Muscle layer of duodenum (tissue), 2 donors: ENCODE results near the gene GLRX3.
"Not testable (repeated sequence)": the region's sequence is repeated elsewhere in the genome, so short reads cannot be mapped to it uniquely, and the experiment has no call there.

ENCODE experiments used
- H3K27ac ChIP-seq: one replicate; pipeline ENCODE4 v1.7.0; 2013; ENCODE audit warnings: mild to moderate bottlenecking, low read length
- H3K27me3 ChIP-seq: one replicate; pipeline ENCODE4 v1.7.0; 2013; ENCODE audit warnings: low read depth, mild to moderate bottlenecking, control low read depth, low read length
- H3K36me3 ChIP-seq, 2 donors: one replicate each; pipeline ENCODE4 v1.7.0; 2013; ENCODE audit warnings: low read length in 2 of 2, control low read depth in 1 of 2, mild to moderate bottlenecking in 1 of 2; ENCODE audit not compliant: insufficient read depth in 2 of 2, control insufficient read depth in 1 of 2
- H3K4me1 ChIP-seq, 2 donors: one replicate each; pipeline ENCODE4 v1.7.0; 2013; ENCODE audit warnings: low read length in 2 of 2, mild to moderate bottlenecking in 2 of 2, control low read depth in 1 of 2, moderate library complexity in 1 of 2; ENCODE audit not compliant: insufficient read depth in 2 of 2, control insufficient read depth in 1 of 2
- H3K4me3 ChIP-seq, 2 donors: one replicate each; pipeline ENCODE4 v1.7.0; 2013; ENCODE audit warnings: low read length in 2 of 2, low read depth in 1 of 2, mild to moderate bottlenecking in 1 of 2
- H3K9me3 ChIP-seq, 2 donors: one replicate each; pipeline ENCODE4 v1.7.0; 2013; ENCODE audit warnings: low read length in 2 of 2, control low read depth in 1 of 2, mild to moderate bottlenecking in 1 of 2; ENCODE audit not compliant: control insufficient read depth in 1 of 2
- donor health status: healthy.

Gene GLRX3

DNA sequence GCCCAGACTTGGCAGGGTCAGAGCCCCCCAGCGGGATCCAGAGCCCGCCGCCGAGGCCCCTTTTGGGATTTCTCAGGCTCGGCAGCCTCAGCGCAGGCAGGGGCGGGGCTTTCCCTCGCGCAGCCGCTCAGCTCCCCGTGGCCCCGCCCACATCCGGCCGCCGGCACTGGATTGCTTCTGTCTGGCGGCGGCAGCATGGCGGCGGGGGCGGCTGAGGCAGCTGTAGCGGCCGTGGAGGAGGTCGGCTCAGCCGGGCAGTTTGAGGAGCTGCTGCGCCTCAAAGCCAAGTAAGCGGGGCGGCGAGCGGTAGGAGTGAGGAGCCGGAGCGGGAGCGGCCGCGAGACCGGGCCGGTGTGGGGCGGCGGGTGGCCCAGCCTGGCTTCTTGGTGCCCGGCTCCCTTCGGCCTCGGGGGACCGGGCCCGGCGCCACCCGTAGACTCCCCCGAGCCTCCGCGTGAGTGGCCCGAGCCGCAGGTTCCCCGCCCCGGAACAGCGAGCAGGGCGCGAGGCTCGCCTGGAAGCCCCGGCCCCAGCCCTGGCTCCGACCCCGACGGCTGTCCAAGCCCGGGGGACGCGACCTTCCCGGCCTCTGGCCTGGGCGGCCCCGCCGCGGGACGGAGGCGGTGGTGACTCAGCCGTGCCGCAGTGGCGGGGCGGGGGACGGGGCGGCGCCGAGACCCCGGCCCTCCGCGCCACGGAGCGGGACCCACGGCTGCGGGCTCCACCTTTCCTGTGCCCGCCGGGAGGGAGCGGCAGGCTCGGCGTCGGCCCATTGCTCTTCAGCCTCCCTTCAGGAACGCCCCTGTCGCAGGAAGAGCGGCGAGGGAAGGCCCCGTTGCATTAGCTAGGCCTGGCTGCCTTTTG is at the start of gene GLRX3:
Gene GLRX3 (plus strand): TSS at position 166 of the 864 bp plus-strand sequence. CDS start 30 bp downstream, at position 196.
- peaks cover 7 to 42% of the 10 kb centered on the region in 2 donors for H3K4me1 ChIP-seq
- H3K27ac ChIP-seq: peak within 1 kb of the TSS; percentile 45
- H3K27me3 ChIP-seq: no peaks in the 10 kb centered on the region
- peaks cover 0 to 9% of the 10 kb centered on the region in 2 donors for H3K36me3 ChIP-seq
- H3K9me3 ChIP-seq: no peaks in the 10 kb centered on the region
- peak within 1 kb of the TSS; percentile 81 to 94 for H3K4me3 ChIP-seq

GRCh38 chr10:130090565-130090964 is 45.6 kb upstream of the GLRX3 start:
- H3K9me3 ChIP-seq, H3K36me3 ChIP-seq, H3K27ac ChIP-seq, H3K4me1 ChIP-seq, H3K4me3 ChIP-seq, H3K27me3 ChIP-seq: not testable (repeated sequence)

DNA sequence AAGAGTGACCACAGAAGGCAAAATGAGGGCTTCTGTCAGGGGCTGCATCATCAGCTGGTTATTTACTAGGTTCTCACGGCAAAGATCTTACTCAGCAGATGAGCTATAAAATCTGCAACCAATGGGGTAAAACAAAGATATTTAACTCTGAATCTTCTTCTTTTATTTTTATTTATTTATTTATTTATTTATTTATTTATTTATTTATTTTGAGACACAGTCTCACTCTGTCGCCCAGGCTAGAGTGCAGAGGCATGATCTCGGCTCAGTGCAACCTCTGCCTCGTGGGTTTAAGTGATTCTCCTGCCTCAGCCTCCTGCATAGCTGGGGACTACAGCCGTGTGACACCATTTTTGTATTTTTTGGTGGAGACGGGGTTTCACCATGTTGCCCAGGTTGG is 36.8 kb upstream of the GLRX3 start:
- Histone ChIP-seq H3K9me3 (no peaks in the 10 kb centered on the region), H3K4me3 (no peak overlapping the region), H3K4me1 (no peaks in the 10 kb centered on the region), H3K27me3 (no peaks in the 10 kb centered on the region), H3K36me3 (no peaks in the 10 kb centered on the region), H3K27ac (no peak overlapping the region)

DNA sequence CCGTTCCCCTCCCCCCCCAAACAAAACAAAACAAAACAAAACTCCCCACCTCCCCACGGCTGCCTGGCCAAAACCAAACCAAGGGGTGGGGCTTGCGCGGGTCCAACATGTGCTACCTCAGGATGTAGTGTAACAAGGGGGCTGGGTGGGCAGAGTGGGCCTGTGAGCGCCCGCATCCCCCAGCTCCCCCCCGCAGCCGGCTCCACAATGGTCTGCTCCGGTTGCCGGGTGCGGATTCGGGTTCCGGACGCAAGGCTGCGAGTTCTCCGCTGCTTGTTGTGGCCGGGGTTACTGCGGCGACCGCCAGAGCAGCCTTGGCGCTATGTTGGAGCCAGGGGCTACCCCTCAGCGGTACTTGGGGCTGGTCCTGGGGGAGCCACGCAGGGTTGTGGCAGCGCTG is 30.5 kb upstream of the GLRX3 start:
- Histone ChIP-seq H3K27me3 (no peaks in the 10 kb centered on the region), H3K27ac (no peak overlapping the region), H3K4me3 (no peak overlapping the region), H3K36me3 (peaks cover 0 to 10% of the 10 kb centered on the region in 2 donors), H3K4me1 (peaks cover 6 to 15% of the 10 kb centered on the region in 2 donors), H3K9me3 (no peaks in the 10 kb centered on the region)

GRCh38 chr10:130108146-130108545 is 28.0 kb upstream of the GLRX3 start:
- H3K36me3 ChIP-seq, H3K27me3 ChIP-seq, H3K27ac ChIP-seq, H3K4me3 ChIP-seq, H3K9me3 ChIP-seq: not testable (repeated sequence)
- peaks cover 6 to 22% of the 10 kb centered on the region in 2 donors for H3K4me1 ChIP-seq

- peak overlapping the region; percentile 92 to 94 for H3K4me3 ChIP-seq
- H3K27ac ChIP-seq: no peak overlapping the region
Observed at GRCh38 chr10:130108934-130109604, 27.1 kb upstream of the GLRX3 start.

DNA sequence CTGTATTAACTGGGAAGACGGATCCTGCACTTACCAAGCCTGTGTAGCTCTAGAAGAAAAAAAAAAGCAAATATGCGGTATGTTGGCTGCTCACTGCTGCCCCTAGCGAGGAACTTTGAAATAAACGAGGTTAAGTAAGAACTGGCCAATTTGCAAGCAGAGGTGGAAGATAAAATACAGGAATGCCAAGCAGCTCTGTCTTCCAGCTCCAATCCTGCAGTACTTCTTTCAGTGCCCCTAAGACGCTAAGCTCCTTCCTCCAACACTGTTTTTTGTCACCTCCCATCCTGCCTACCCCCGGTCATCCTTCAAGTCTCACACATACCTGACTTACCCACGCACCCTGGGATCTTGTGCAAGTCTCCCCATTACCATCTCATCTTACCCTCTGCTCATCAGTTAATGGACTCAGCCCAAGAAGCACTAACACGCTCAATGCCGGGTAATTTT is 26.4 kb upstream of the GLRX3 start:
- H3K27ac ChIP-seq: peak overlapping the region; percentile 95
- H3K4me1 ChIP-seq: peaks cover 6 to 22% of the 10 kb centered on the region in 2 donors
- H3K36me3 ChIP-seq: peaks cover 0 to 10% of the 10 kb centered on the region in 2 donors
- H3K4me3 ChIP-seq: peak overlapping the region; percentile 92 to 94
- no peaks in the 10 kb centered on the region for H3K27me3 ChIP-seq
- no peaks in the 10 kb centered on the region for H3K9me3 ChIP-seq

More at GRCh38 chr10:130108934-130109604, 27.1 kb upstream of the GLRX3 start:
- H3K36me3 ChIP-seq: peaks cover 0 to 10% of the 10 kb centered on the region in 2 donors
- peaks cover 6 to 22% of the 10 kb centered on the region in 2 donors for H3K4me1 ChIP-seq
- H3K9me3 ChIP-seq: no peaks in the 10 kb centered on the region
- no peaks in the 10 kb centered on the region for H3K27me3 ChIP-seq

DNA sequence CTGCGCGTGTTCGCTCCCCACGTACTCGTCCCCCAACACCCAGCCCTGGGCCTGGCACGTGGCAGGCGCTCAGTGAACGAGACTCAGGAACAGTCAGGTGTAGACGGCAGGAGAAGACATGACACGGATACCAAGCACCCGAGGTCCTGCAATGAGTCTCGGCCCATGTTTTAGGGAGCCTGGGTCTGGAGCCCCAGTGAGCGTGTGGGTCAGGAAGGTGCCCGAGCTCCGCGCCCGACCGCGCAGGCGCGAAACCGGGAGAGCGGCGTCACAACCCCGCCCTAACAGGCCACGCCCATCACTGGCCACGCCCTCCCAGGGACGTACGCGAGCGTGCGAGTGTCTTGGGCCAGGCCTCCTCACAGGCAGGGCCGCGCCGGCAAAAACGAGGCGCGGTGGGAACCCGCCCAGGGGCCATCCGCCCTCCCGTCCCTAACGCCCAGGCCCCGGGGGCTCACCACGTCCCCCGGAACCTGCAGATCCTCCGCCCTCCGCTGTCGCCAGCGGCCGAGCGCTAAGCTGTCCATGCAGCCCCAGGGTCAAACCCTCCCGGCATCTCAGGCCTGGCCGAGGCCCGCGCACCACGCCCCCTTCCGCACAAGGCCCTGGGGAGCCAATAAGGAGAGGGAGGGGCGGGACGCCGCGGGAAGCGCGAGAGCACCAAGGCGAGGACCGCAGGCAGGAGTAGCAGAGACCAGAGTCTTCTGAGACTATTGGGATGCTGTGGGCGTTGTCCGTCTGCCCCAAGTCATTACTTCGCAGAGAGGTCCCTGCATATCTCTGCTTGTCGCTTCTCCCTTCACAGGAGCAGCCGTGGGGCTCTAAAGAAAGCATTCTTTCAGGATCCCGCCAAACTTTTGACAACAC is 25.7 kb upstream of the GLRX3 start, which contains the start of gene C10orf143:
Gene C10orf143 (minus strand): TSS at position 585 of the 867 bp plus-strand sequence. CDS start 58 bp downstream, at position 527.
- Histone ChIP-seq H3K4me1 (peaks cover 6 to 22% of the 10 kb centered on the region in 2 donors), H3K9me3 (no peaks in the 10 kb centered on the region), H3K4me3 (peak within 1 kb of the TSS; percentile 92 to 94), H3K27ac (peak within 1 kb of the TSS; percentile 95), H3K36me3 (peaks cover 0 to 10% of the 10 kb centered on the region in 2 donors), H3K27me3 (no peaks in the 10 kb centered on the region)

DNA sequence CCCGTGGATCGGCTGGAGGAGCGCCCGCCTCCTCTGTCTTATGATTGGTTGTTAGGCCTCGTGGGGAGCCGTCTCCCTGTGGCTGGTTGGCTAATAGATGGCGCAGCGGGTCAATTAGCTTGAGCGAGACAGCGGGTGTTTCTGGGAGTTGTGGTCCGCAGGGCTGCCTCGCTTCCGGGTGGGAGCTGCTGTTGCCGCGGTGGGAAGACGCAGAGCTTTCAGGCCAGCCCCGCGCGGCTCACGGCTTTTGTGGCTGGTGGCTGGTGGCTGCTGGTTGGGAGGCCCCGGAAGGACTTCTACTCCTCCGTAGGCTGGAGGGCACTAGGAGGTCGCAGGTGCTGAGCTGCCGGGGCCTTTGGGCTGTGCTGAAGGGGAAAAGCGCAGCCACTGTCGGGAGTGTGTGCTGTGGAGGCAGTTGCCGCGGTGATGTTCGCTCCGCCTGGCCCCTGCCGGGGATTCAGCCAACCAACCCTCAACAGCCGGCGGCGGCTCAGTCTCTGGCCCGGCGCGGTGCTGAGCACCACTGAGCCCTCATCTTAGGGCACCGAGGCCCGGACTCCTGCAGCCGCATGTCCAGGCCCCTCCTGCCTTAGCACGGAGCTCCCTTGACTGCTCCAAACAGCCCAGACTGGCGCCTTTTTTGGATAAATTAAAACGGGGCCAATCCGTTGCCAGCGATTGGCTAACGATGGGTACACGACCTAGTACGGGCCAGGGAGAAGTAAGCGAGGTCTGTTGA is 24.9 kb upstream of the GLRX3 start:
- Histone ChIP-seq H3K9me3 (no peaks in the 10 kb centered on the region), H3K27ac (peak overlapping the region; percentile 95), H3K4me3 (peak overlapping the region; percentile 92 to 94), H3K4me1 (peaks cover 6 to 22% of the 10 kb centered on the region in 2 donors), H3K27me3 (no peaks in the 10 kb centered on the region), H3K36me3 (peaks cover 0 to 7% of the 10 kb centered on the region in 2 donors)

GRCh38 chr10:130111852-130112180 is 24.4 kb upstream of the GLRX3 start:
- H3K9me3 ChIP-seq: no peaks in the 10 kb centered on the region
- H3K36me3 ChIP-seq: peaks cover 0 to 7% of the 10 kb centered on the region in 2 donors
- H3K4me1 ChIP-seq: peaks cover 6 to 22% of the 10 kb centered on the region in 2 donors
- H3K4me3 ChIP-seq: peak overlapping the region; percentile 92 to 94
- H3K27me3 ChIP-seq: no peaks in the 10 kb centered on the region
- peak overlapping the region; percentile 95 for H3K27ac ChIP-seq
